GM19372 (cell line): ENCODE results near the gene DBP.
"Not testable (repeated sequence)": the region's sequence is repeated elsewhere in the genome, so short reads cannot be mapped to it uniquely, and the experiment has no call there.

Experiments used
- ATAC-seq: cut with Tn5 transposase; IDR thresholded peaks from one replicate; pipeline ENCODE4 v1.9.1; 2021; ENCODE audit warnings: mild to moderate bottlenecking, low read depth, moderate library complexity; ENCODE audit not compliant: unreplicated experiment

The DBP gene

GRCh38 chr19:48642862-48643261, 5.7 kb upstream of the DBP start:
- no peak for ATAC-seq

- no peak for ATAC-seq
Measured at GRCh38 chr19:48641850-48642249, 4.7 kb upstream of the DBP start.

GRCh38 chr19:48639483-48640375, 2.5 kb upstream of the DBP start:
- ATAC-seq = no peak

DNA sequence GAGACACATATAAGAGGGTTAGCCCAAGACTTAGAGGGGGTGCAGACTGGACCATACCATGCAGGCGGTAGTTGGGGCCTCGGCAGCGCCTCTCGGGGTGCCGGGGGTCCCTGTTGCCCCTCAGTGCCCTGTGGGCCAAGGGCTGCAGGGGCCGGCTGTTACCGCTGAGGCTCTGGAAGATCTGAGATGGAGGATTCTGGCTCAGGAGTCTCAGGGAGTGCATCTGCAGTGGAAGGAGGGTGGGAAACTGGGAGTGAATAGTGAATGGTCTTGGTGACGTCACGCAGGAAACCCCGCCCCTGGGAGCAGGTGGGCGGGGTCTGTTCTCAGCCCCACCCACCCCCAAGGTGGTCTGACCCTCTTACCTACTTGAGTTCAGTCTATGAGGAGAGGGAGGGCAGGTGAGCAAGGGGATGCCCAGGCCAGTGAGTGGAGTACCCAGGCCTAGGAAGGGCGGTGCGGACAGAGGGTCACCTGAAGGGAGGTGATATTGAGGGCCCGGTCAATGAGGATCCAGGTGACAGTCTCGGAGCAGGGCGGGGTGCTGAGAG, 1.7 kb upstream of the DBP start:
- no peak for ATAC-seq

DNA sequence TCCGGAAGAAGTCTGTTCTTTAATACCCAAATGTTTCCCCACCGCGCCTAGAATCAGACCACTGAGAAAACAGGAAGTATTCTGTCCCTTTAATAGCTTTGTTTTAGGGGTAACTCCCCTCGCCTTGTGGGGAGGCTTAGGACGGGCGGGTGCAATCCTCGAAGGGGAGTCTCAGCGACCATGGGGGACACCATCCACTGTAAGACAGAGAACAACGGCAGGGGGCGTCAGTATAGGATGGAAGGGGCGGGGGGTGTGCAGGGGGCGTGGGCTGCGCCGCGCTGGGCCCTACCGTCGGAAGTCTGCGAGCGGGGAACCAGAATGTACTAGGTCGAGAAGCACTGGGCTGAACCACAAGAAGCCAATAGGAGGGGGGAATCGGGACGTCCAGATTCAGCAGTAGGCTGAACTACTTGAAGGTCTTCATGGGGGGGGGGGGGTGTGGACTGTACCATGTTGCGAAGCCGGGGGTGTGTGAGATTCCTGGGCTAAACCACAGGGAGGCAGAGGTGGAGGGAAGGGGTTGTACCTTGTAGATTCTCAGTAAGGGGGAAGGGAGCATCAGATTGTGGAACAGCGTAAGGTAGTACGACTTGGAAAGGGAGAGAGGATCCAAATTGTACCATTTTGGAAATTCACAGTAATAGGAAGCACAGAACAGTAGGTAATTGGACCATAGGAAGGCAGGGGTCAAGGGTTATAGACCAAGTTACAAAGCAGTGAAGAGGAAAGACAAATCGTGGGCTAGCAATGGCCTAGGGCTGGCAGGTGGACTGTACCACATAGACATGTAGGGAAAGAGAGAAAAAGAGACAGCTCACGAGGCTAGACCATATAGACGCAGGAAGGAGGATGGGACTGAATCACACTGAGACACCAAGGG, 1.0 kb upstream of the DBP start:
- peak; percentile 17 for ATAC-seq

- ATAC-seq = peak; percentile 77
Measured at GRCh38 chr19:48637449-48637947, 319 bp upstream of the DBP start.

- ATAC-seq = no peak
Measured at GRCh38 chr19:48635966-48636858, 967 bp downstream of the DBP start.

DNA sequence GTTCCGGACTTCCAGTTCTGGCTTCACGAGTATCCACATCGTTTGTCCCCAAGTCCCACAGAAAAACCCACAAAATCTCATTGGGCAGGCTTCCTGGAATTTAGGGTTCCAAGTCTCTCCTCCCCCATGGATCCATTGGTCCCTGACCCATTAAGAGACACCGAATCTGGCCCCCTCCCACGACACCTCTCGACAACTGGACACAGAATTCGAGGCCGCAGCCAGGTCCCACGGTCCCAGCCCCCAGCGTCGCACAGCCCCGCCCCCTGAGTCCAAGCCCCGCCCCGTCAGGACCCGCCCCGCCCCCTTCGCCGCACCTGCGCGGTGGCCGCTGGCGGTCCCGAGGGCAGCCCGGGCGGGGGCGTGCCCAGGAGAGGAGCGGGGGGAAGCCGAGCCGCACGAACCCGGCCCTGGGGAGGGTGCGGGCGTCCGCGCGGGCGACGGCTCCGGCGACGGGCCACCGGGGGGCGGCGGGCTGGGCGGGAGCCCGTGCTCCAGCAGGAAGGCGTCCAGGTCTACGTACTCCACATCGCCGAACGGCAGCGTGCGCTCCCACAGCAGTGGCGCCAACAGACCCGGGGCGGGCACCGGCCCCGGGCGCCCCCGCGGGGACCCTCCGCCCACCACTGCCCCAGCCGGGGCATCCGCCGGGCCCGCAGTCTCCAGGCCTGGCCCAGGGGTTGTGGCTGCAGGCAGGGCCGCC, 1.8 kb downstream of the DBP start:
- no peak for ATAC-seq

GRCh38 chr19:48634424-48635262, 2.5 kb downstream of the DBP start:
- peak; percentile 23 for ATAC-seq

- ATAC-seq = no peak
Measured at GRCh38 chr19:48634036-48634342, 3.2 kb downstream of the DBP start.

DNA sequence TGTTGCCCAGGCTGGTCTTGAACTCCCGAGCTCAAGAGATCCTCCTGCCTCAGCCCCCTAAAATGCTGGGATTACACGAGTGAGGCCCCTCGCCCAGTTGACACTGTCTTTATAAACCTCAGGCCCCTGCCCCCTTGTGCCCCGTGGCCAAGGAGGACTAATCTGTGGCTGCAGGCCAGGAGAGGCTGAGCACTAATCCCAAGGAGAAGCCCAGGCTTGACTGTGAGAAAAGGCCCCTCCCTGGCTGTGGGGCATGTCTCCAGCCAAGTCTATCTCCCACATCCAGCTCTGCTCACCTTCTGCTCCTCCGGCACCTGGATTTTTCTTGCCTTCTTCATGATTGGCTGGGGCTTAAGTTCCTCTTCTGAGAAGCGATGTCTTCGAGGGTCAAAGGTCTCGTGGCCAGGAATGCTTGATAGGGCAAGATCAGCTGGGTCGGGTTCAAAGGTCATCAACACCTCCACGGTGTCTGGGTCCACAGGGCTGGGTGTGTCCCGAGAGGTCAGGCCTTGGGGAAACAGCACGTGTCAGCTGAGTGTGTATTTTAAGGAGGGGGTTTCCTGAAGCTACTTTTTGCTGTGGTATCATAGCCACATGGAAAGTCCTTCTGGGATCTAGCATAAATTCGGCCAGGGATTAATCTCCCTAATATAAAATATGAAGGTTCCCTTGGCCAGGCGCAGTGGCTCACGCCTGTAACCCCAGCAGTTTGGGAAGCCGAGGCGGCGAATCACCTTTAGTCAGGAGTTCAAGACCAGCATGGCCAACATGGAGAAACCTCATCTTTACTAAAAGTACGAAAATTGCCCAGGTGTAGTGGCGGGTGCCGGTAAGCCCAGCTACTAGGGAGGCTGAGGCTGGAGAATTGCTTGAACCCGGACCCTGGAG, 3.8 kb downstream of the DBP start:
- no peak for ATAC-seq

DNA sequence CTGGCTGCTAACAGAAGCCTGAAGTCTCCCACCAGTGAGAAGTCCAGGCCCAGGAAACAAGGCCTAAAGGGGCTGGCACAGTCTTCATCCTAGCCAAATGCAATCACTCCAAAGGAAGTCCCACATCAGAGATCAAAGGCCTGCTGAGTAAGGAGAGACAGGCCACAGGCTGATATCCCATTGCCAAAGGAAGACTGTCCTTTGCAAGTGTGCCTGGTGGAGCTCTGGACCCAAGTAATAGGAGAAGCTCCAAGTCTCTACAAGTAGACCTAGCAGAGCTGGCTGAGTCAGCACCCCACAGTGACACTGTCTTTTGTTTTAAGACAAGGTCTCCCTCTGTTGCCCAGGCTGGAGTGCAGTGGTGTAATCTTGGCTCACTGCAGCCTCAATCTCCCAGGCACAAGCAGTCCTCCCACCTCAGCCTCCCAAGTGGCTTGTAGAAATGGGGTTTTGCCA, 4.5 kb downstream of the DBP start:
- no peak for ATAC-seq

- ATAC-seq = not testable (repeated sequence)
Measured at GRCh38 chr19:48632286-48632685, 4.9 kb downstream of the DBP start.

DNA sequence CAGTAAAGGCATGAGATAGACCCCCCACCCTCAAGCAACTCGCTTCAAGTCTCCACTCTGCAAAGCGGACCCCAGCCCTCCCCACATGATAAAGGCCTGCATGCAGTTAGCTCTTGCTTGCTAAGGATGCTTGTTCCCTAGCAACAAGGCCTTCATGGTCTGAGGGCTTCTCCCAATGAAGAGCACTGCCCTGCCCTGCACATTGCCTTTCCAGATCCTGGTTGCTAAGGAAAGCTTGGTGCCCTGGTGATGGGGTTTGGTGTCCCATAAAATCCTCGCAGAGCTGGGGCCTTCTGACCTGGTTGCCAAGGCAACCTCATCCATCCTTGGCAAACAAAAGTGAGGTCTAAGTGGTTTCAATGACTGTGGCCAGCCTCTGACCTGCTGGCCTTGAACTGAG, 6.0 kb downstream of the DBP start:
- ATAC-seq = no peak

- ATAC-seq = no peak
Measured at GRCh38 chr19:48630296-48631063, 6.7 kb downstream of the DBP start.

DNA sequence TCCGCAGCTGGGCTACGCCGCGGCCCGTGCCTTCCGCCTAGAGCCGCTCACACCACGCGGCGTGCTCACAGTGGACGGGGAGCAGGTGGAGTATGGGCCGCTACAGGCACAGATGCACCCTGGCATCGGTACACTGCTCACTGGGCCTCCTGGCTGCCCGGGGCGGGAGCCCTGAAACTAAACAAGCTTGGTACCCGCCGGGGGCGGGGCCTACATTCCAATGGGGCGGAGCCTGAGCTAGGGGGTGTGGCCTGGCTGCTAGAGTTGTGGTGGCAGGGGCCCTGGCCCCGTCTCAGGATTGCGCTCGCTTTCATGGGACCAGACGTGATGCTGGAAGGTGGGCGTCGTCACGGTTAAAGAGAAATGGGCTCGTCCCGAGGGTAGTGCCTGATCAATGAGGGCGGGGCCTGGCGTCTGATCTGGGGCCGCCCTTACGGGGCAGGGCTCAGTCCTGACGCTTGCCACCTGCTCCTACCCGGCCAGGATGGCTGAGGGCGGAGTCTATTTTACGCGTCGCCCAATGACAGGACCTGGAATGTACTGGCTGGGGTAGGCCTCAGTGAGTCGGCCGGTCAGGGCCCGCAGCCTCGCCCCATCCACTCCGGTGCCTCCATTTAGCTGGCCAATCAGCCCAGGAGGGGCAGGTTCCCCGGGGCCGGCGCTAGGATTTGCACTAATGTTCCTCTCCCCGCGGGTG, 7.4 kb downstream of the DBP start:
- ATAC-seq = no peak

- ATAC-seq = no peak
Measured at GRCh38 chr19:48629297-48629598, 7.9 kb downstream of the DBP start.
